Activated gamma-delta T cell treated with anti-CD3 and anti-CD28 coated beads, Interleukin-2, amount 50 U/mL, for 16 hours (primary cell): ENCODE results near the gene UCK2.

ENCODE experiments used
- DNase-seq: peaks from one replicate; pipeline ENCODE4 v3.0.0-alpha.2; 2020; ENCODE audit warnings: low read depth

Gene UCK2

GRCh38 chr1:165938844-165939243, 111.4 kb downstream of the UCK2 start:
- DNase-seq = no peak

- DNase-seq = no peak
Observed at GRCh38 chr1:165941531-165941930, 114.1 kb downstream of the UCK2 start.

GRCh38 chr1:165942062-165942461, 114.6 kb downstream of the UCK2 start:
- no peak for DNase-seq

- no peak for DNase-seq
Observed at GRCh38 chr1:165942927-165943597, 115.6 kb downstream of the UCK2 start.

GRCh38 chr1:165945911-165946310, 118.5 kb downstream of the UCK2 start:
- no peak for DNase-seq

GRCh38 chr1:165947797-165948455, 120.5 kb downstream of the UCK2 start:
- no peak for DNase-seq

GRCh38 chr1:165949335-165950130, 122.1 kb downstream of the UCK2 start:
- DNase-seq = no peak

GRCh38 chr1:165954940-165955339, 127.5 kb downstream of the UCK2 start:
- DNase-seq = no peak

GRCh38 chr1:165958306-165958705, 130.9 kb downstream of the UCK2 start:
- no peak for DNase-seq

- no peak for DNase-seq
Observed at GRCh38 chr1:165960136-165960535, 132.7 kb downstream of the UCK2 start.

GRCh38 chr1:165960881-165961280, 133.5 kb downstream of the UCK2 start:
- DNase-seq = no peak
